K562 (cell line): Measurements from ENCODE around the gene ARHGAP8. TPM values are rescaled to one million over a fixed set of nuclear protein-coding genes. Genes with fewer than 3 reads are reported as not detected.

Source experiments
- ATAC-seq: fragments of 200-7000 bp; cut with Tn5 transposase; 3 replicates; pipeline ENCODE4 v1.9.1; 2020; ENCODE audit warnings: moderate library complexity
- BruUV-seq: library from RNA; stranded (reverse); fragments of 400-500 nt; replicated peaks from 2 replicates; lab custom pipeline; 2021; lab: Mats Ljungman, UMichigan
- CTCF ChIA-PET: fragments of 300-600 bp; formaldehyde crosslinking; extraction: SDS; loops from one replicate; lab custom pipeline; 2021; ENCODE audit warnings: low intra/inter-chr PET ratio; lab: Yijun Ruan, JAX
- POLR2A ChIA-PET: fragments of 300-600, 350-650 bp; sonication (Branson Sonifier 250); formaldehyde crosslinking; extraction: SDS; loops from one replicate; lab custom pipeline; 2021; ENCODE audit warnings: antibody characterized with exemption, inconsistent platforms; lab: Yijun Ruan, JAX
- DNase-seq, 4 experiments: peaks; one replicate each; pipeline versions ENCODE4 v3.0.0 to v3.0.0-alpha.2; 2011 to 2018; ENCODE audit warnings: low spot score in 3 of 4, mixed read lengths in 3 of 4; ENCODE audit errors: extremely low read depth in 1 of 4
- FAIRE-seq: peaks from 2 replicates; lab custom pipeline; 2011; peaks lifted over from hg19 to GRCh38; lab: Jason Lieb, UNC
- H2AFZ ChIP-seq: 2 replicates; pipeline ENCODE4 v1.6.0; 2011; ENCODE audit warnings: low read depth, low read length, control low read depth, inconsistent platforms
- H3K27ac ChIP-seq: fragments of 200-600 bp; 3 replicates; pipeline ENCODE4 v1.8.0; 2011; ENCODE audit warnings: low read depth, mild to moderate bottlenecking, control low read depth, inconsistent platforms, low read length, moderate library complexity, mixed read lengths; ENCODE audit errors: extremely low read depth
- H3K27me3 ChIP-seq, 2 experiments: fragments of 300-600 bp in 1 of 2; 2 replicates in 1 of 2; 3 replicates in 1 of 2; pipeline versions ENCODE4 v1.6.0 to v1.8.0; 2011; ENCODE audit warnings: inconsistent platforms in 2 of 2, low read length in 2 of 2, mild to moderate bottlenecking in 1 of 2, mixed read lengths in 1 of 2, moderate library complexity in 1 of 2; ENCODE audit not compliant: control insufficient read depth in 2 of 2, insufficient read depth in 2 of 2
- H3K36me3 ChIP-seq: fragments of 300-600 bp; 3 replicates; pipeline ENCODE4 v1.8.0; 2011; ENCODE audit warnings: mild to moderate bottlenecking, low read length, inconsistent platforms; ENCODE audit not compliant: control insufficient read depth, insufficient read depth
- H3K4me1 ChIP-seq, 2 experiments: fragments of 200-600 bp in 1 of 2; replicated peaks in 1 of 2; 2 replicates in 1 of 2; 3 replicates in 1 of 2; pipeline versions ENCODE4 v1.5.1 to v1.8.0; 2011; ENCODE audit warnings: inconsistent platforms in 2 of 2, low read length in 2 of 2, mild to moderate bottlenecking in 1 of 2, mixed read lengths in 1 of 2, moderate library complexity in 1 of 2; ENCODE audit not compliant: control insufficient read depth in 2 of 2, insufficient read depth in 2 of 2
- H3K4me2 ChIP-seq: 2 replicates; pipeline ENCODE4 v1.6.1; 2011; ENCODE audit warnings: low read length, control low read depth, inconsistent platforms, mixed read lengths; ENCODE audit not compliant: insufficient read depth
- H3K4me3 ChIP-seq: fragments of 200-600 bp; sonication (generic), shearing (Covaris generic); 2 replicates; pipeline ENCODE4 v1.5.1; 2016; ENCODE audit warnings: control low read depth, inconsistent platforms
- H3K79me2 ChIP-seq: fragments of 200-600 bp; 3 replicates; pipeline ENCODE4 v1.8.0; 2011; ENCODE audit warnings: low read length, inconsistent platforms; ENCODE audit not compliant: control insufficient read depth, insufficient read depth
- H3K9ac ChIP-seq, 2 experiments: 2 replicates each; pipeline versions ENCODE4 v1.6.0 to v1.6.1; 2011; ENCODE audit warnings: low read depth in 2 of 2, low read length in 2 of 2, control low read depth in 1 of 2, inconsistent platforms in 1 of 2, mild to moderate bottlenecking in 1 of 2, mixed read lengths in 1 of 2; ENCODE audit not compliant: insufficient read depth in 1 of 2
- H3K9me1 ChIP-seq: one replicate; pipeline ENCODE4 v1.6.0; 2011; ENCODE audit warnings: inconsistent platforms, mild to moderate bottlenecking, low read length, moderate library complexity; ENCODE audit not compliant: control insufficient read depth, insufficient read depth
- H3K9me3 ChIP-seq: replicated peaks from 2 replicates; pipeline ENCODE4 v1.5.1; 2011; ENCODE audit warnings: low read depth, low read length, inconsistent platforms; ENCODE audit not compliant: control insufficient read depth, insufficient read depth
- H4K20me1 ChIP-seq: replicated peaks from 2 replicates; pipeline ENCODE4 v1.6.1; 2011; ENCODE audit warnings: low read length, inconsistent platforms, mixed read lengths; ENCODE audit not compliant: control insufficient read depth, insufficient read depth
- ARID2 ChIP-seq: fragments of 450-650 bp; IDR thresholded peaks from 2 replicates; pipeline ENCODE4 v1.6.1; 2017; ENCODE audit warnings: antibody characterized with exemption, mild to moderate bottlenecking
- CC2D1A ChIP-seq: fragments of 450-650 bp; IDR thresholded peaks from 2 replicates; pipeline ENCODE4 v1.6.1; 2017; ENCODE audit warnings: mild to moderate bottlenecking
- DLX4 ChIP-seq: fragments of 250-450 bp; sonication (Bioruptor Pico); IDR thresholded peaks from 2 replicates; pipeline ENCODE4 v1.6.1; 2021; ENCODE audit warnings: mild to moderate bottlenecking
- E2F6 ChIP-seq, 2 experiments: IDR thresholded peaks; 2 replicates each; pipeline ENCODE4 v1.6.1; 2011; ENCODE audit warnings: borderline replicate concordance in 1 of 2, control low read depth in 1 of 2, low read depth in 1 of 2, low read length in 1 of 2, mild to moderate bottlenecking in 1 of 2, mixed read lengths in 1 of 2, moderate library complexity in 1 of 2; ENCODE audit not compliant: insufficient read depth in 1 of 2, insufficient read length in 1 of 2, poor library complexity in 1 of 2, severe bottlenecking in 1 of 2; ENCODE audit errors: extremely low read depth in 1 of 2
- KLF13 ChIP-seq: fragments of 450-650 bp; IDR thresholded peaks from 2 replicates; pipeline ENCODE4 v1.6.1; 2016; ENCODE audit warnings: missing genetic modification characterization, low read depth, mild to moderate bottlenecking, missing compliant biosample characterization, moderate library complexity, borderline replicate concordance
- NONO ChIP-seq, 2 experiments: fragments of 200-400 bp in 1 of 2; fragments of 450-650 bp in 1 of 2; formaldehyde crosslinking in 1 of 2; IDR thresholded peaks; 2 replicates each; pipeline ENCODE4 v1.6.1; 2017; ENCODE audit warnings: low read depth in 2 of 2, mild to moderate bottlenecking in 2 of 2, moderate library complexity in 2 of 2, low read length in 1 of 2
- PREB ChIP-seq: sonication (generic); formaldehyde crosslinking; IDR thresholded peaks from 2 replicates; pipeline ENCODE4 v1.8.1; 2023; ENCODE audit warnings: mild to moderate bottlenecking, missing genetic modification reagents
- PTRF ChIP-seq: fragments of 450-650 bp; IDR thresholded peaks from 2 replicates; pipeline ENCODE4 v1.6.1; 2016; ENCODE audit warnings: mild to moderate bottlenecking, missing genetic modification characterization, missing compliant biosample characterization
- SMAD2 ChIP-seq: fragments of 150-350 bp; IDR thresholded peaks from 2 replicates; pipeline ENCODE4 v1.6.1; 2014; ENCODE audit warnings: low read depth, mild to moderate bottlenecking, low read length
- SMARCA5 ChIP-seq: fragments of 450-650 bp; IDR thresholded peaks from 2 replicates; pipeline ENCODE4 v1.6.1; 2016
- SOX6 ChIP-seq: fragments of 450-650 bp; IDR thresholded peaks from 2 replicates; pipeline ENCODE4 v1.6.1; 2014; ENCODE audit warnings: mild to moderate bottlenecking
- STAT5A ChIP-seq: IDR thresholded peaks from 2 replicates; pipeline ENCODE4 v1.6.1; 2012; ENCODE audit warnings: low read length, inconsistent platforms, borderline replicate concordance
- ZC3H11A ChIP-seq: IDR thresholded peaks from 2 replicates; pipeline ENCODE4 v1.6.1; 2012; ENCODE audit warnings: low read depth, low read length, improper control_type of control experiment
- ZFP91 ChIP-seq: sonication (generic); formaldehyde crosslinking; IDR thresholded peaks from 2 replicates; pipeline ENCODE4 v1.8.0; 2022; ENCODE audit warnings: mild to moderate bottlenecking, missing genetic modification reagents
- ZNF263 ChIP-seq: sonication (generic); formaldehyde crosslinking; IDR thresholded peaks from 2 replicates; pipeline ENCODE4 v1.8.0; 2022; ENCODE audit warnings: mild to moderate bottlenecking, missing genetic modification reagents, borderline replicate concordance
- ZNF766 ChIP-seq: fragments of 200-800 bp; sonication (Bioruptor generic); conservative IDR thresholded peaks from 2 replicates; pipeline ENCODE4 v1.6.1; 2016; ENCODE audit warnings: missing genetic modification characterization, missing compliant biosample characterization
- WGBS: fragments of 100-300 bp; shearing (Covaris generic); methylation state at CpG from one replicate; pipeline ENCODE4 v1.1.6; 2016; ENCODE audit warnings: low coverage, mixed read lengths; ENCODE audit not compliant: insufficient coverage; ENCODE audit errors: missing lambda C conversion rate; 5-methylcytosine and 5-hydroxymethylcytosine counted together
- in situ Hi-C: fragments of 300-500 bp; cut with MboI; formaldehyde crosslinking; loops from 4 replicates; pipeline ENCODE4 v1.15.0; 2018; ENCODE audit warnings: inconsistent platforms, mixed read lengths
- intact Hi-C: fragments of 100-400 bp; cut with micrococcal nuclease; formaldehyde crosslinking; loops from 2 replicates; pipeline ENCODE4 v1.14.2; 2022
- polyA plus RNA-seq, 8 experiments: library from polyadenylated mRNA; depleted of rRNA in 4 of 8; stranded (reverse) in 5 of 8; unstranded in 3 of 8; fragments of >200 nt; fragmentation: Nextera tagmentation in 2 of 8; fragmentation: Illumina TruSeq in 1 of 8; extraction: Ambion mirVana in 2 of 8; extraction: Trizol in 1 of 8; gene quantifications; 2 replicates each; pipeline versions ENCODE4 v1.2.1 to v1.2.3, GENCODE V29; 2011 to 2014; ENCODE audit warnings: inconsistent platforms in 1 of 8, missing spikeins in 1 of 8
- total RNA-seq, 7 experiments: library from RNA; depleted of rRNA in 6 of 7; stranded (reverse); fragments of >200 nt in 6 of 7; fragmentation: Illumina TruSeq in 2 of 7; extraction: Trizol in 2 of 7; gene quantifications; 2 replicates each; pipeline versions ENCODE4 v1.2.1 to v1.2.3, GENCODE V29; 2011 to 2021; ENCODE audit warnings: low replicate concordance in 1 of 7

The ARHGAP8 gene
- total and polyA plus RNA-seq, 9 of the 15 experiments (the other 6 are each of a cell fraction or from before 2014, with no cell fraction given): 0.15 to 2.2 (median 0.62) TPM

- no peak for TF ChIP-seq ZFP91 (CRISPR knock-in tag)
Observed at GRCh38 chr22:44777364-44777755, 25.0 kb downstream of the ARHGAP8 start (continued).

- no peak overlapping the region for H3K4me3 ChIP-seq
- H3K9me1 ChIP-seq: no peaks in the 10 kb centered on the region
- intact Hi-C loops (no loop called here), in situ Hi-C loops (no loop called here)
- no peak overlapping the region for H2AFZ ChIP-seq
- no peaks in the 10 kb centered on the region for H3K36me3 ChIP-seq
- H3K4me2 ChIP-seq: no peak overlapping the region
- no peaks in the 10 kb centered on the region for H3K4me1 ChIP-seq
- WGBS: 20% methylated on average over 16 of the region's 17 CpGs
- BruUV-seq: no TSS peak
- H3K79me2 ChIP-seq: no peaks in the 10 kb centered on the region
- POLR2A ChIA-PET: no interaction called here
- no peaks in the 10 kb centered on the region for H3K9me3 ChIP-seq
- no peak for FAIRE-seq
- DNase-seq: no peak
- no peak for ATAC-seq
- no peak overlapping the region for H3K27ac ChIP-seq
- no peaks in the 10 kb centered on the region; the same call in 1 of the 2 replicates for H4K20me1 ChIP-seq
- H3K27me3 ChIP-seq: peaks cover 2 to 27% of the 10 kb centered on the region in 2 experiments; a peak in 2 of 5 replicates
- CTCF ChIA-PET: no interaction called here
- no peak overlapping the region for H3K9ac ChIP-seq
- TF ChIP-seq ARID2 (no peak), SMARCA5 (no peak), PTRF (tag) (no peak), SMAD2 (no peak), CC2D1A (no peak), PREB (CRISPR knock-in tag) (no peak), E2F6 (IDR thresholded peaks at IDR 0.05; ENCODE audit: borderline replicate concordance in 1 of 2, extremely low read depth in 1 of 2, insufficient read depth in 1 of 2, insufficient read length in 1 of 2, low read depth in 1 of 2, low read length in 1 of 2, poor library complexity in 1 of 2, severe bottlenecking in 1 of 2) (no peak), ZNF766 (CRISPR knock-in tag) (no peak), SOX6 (no peak), KLF13 (tag) (no peak), STAT5A (no peak), ZC3H11A (no peak), DLX4 (no peak), NONO (IDR thresholded peaks at IDR 0.05; ENCODE audit: low read depth in 2 of 2, low read length in 1 of 2) (no peak), ZNF263 (no peak)
Observed at GRCh38 chr22:44780876-44781449, 28.6 kb downstream of the ARHGAP8 start.
